Measurements from ENCODE around the gene NGEF. TPM values are rescaled to one million over a fixed set of nuclear protein-coding genes. Genes with fewer than 3 reads are reported as not detected.

NGEF gene
- total and polyA plus RNA-seq, 10 of the 15 experiments (the other 5 are each of a cell fraction or from before 2014, with no cell fraction given): 0.12 TPM; not detected in 9

GRCh38 chr2:232982926-232983668 lies 30.0 kb downstream of the NGEF start:
- no peak overlapping the region for H2AFZ ChIP-seq (ENCODE audit: control insufficient read depth, low read depth, low read length)

More at GRCh38 chr2:232982926-232983668, 30.0 kb downstream of the NGEF start:
- CTCF ChIA-PET: interaction anchor here (1.7 kb wide), 1 partner anchor 8 kb away, joined by 4 read pairs; no protein-coding TSS in a partner anchor
- no peak for ATAC-seq
- DNase-seq (ENCODE audit: low read depth, low spot score): no peak
- H3K9ac ChIP-seq (ENCODE audit: control insufficient read depth, insufficient read depth, low read length): no peak overlapping the region
- H3K9me3 ChIP-seq (replicated peaks; ENCODE audit: control insufficient read depth, insufficient read depth, low read length): no peaks in the 10 kb centered on the region
- H3K4me2 ChIP-seq (ENCODE audit: control insufficient read depth, insufficient read depth): no peak overlapping the region
- TF ChIP-seq ZNF274 (IDR thresholded peaks at IDR 0.05; ENCODE audit: insufficient read depth, insufficient read length) (no peak), ZBED1 (IDR thresholded peaks at IDR 0.05; ENCODE audit: borderline replicate concordance) (no peak), SRF (IDR thresholded peaks at IDR 0.05; ENCODE audit: low read depth in 2 of 2, low read length in 2 of 2) (no peak), ESRRA (IDR thresholded peaks at IDR 0.05; ENCODE audit: low read length) (no peak), NKRF (conservative IDR thresholded peaks at IDR 0.05) (no peak), CREM (IDR thresholded peaks at IDR 0.05; ENCODE audit: low read depth) (no peak), EGR1 (IDR thresholded peaks at IDR 0.05; ENCODE audit: borderline replicate concordance in 1 of 2, low read depth in 2 of 2, low read length in 2 of 2) (no peak), MTA2 (IDR thresholded peaks at IDR 0.05; ENCODE audit: low read depth) (no peak), BCL11A (IDR thresholded peaks at IDR 0.05; ENCODE audit: low read depth, low read length) (no peak), HCFC1 (IDR thresholded peaks at IDR 0.05; ENCODE audit: low read length) (no peak), RCOR1 (conservative IDR thresholded peaks at IDR 0.05; ENCODE audit: low read depth, low read length) (no peak), PBX3 (IDR thresholded peaks at IDR 0.05; ENCODE audit: insufficient replicate concordance, low read depth, low read length) (no peak), ETV6 (conservative IDR thresholded peaks at IDR 0.05 in 1 of 2, IDR thresholded peaks at IDR 0.05 in 1 of 2; ENCODE audit: borderline replicate concordance in 1 of 2, low read depth in 1 of 2) (no peak), TCF12 (IDR thresholded peaks at IDR 0.05; ENCODE audit: low read depth, low read length) (no peak), EZH2 (IDR thresholded peaks at IDR 0.05; ENCODE audit: borderline replicate concordance, control insufficient read depth, low read depth, low read length) (no peak), ATF7 (IDR thresholded peaks at IDR 0.05; ENCODE audit: low read depth) (no peak), IRF3 (IDR thresholded peaks at IDR 0.05) (no peak), TCF3 (IDR thresholded peaks at IDR 0.05; ENCODE audit: borderline replicate concordance, insufficient read depth, low read depth, low read length) (no peak), MTA3 (IDR thresholded peaks at IDR 0.05; ENCODE audit: borderline replicate concordance, low read length) (no peak)
- H3K27ac ChIP-seq (ENCODE audit: control insufficient read depth, insufficient read depth): no peak overlapping the region
- no peaks in the 10 kb centered on the region for H3K79me2 ChIP-seq (ENCODE audit: control insufficient read depth, insufficient read depth, low read length)
- 23% methylated on average over 15 of the region's 15 CpGs for WGBS (ENCODE audit: insufficient coverage, insufficient replicate concordance, low lambda C conversion rate, missing lambda C conversion rate)
- SMC1A ChIA-PET (ENCODE audit: uncharacterized antibody, unreplicated experiment): no interaction called here
- no peaks in the 10 kb centered on the region for H3K4me1 ChIP-seq (ENCODE audit: control insufficient read depth, insufficient read depth, low read length)
- no TSS peak for BruUV-seq (replicated peaks)
- H3K4me3 ChIP-seq: no peak overlapping the region
- intact Hi-C loops (cut with micrococcal nuclease; ENCODE audit: unreplicated experiment): no loop called here
- no peak for FAIRE-seq
- in situ Hi-C loops (cut with MboI): no loop called here
- no peaks in the 10 kb centered on the region for H3K36me3 ChIP-seq (ENCODE audit: control insufficient read depth in 2 of 2, insufficient read depth in 2 of 2, low read length in 1 of 2)
- no peaks in the 10 kb centered on the region for H4K20me1 ChIP-seq (ENCODE audit: control insufficient read depth, insufficient read depth)
- POLR2A ChIA-PET: no interaction called here
- RAD21 ChIA-PET (ENCODE audit: unreplicated experiment): no interaction called here
- H3K27me3 ChIP-seq (replicated peaks in 1 of 2; ENCODE audit: control insufficient read depth in 2 of 2, insufficient read depth in 2 of 2, low read length in 1 of 2): no peaks in the 10 kb centered on the region; a peak in 2 of 4 replicates
